H1 (cell line): ENCODE data around the gene TMED5.

Experiments used
- ATF3 ChIP-seq: IDR thresholded peaks from 2 replicates; pipeline ENCODE4 v1.6.1; 2011; ENCODE audit warnings: low read depth, mild to moderate bottlenecking, low read length; ENCODE audit not compliant: insufficient read depth
- BRCA1 ChIP-seq: IDR thresholded peaks from 2 replicates; pipeline ENCODE4 v1.6.1; 2012; ENCODE audit warnings: low read depth, low read length, improper control_type of control experiment
- CBX8 ChIP-seq: fragments of 300-800, 300-1000 bp; sonication (generic); IDR thresholded peaks from 2 replicates; pipeline ENCODE4 v1.7.1; 2016; ENCODE audit warnings: low read depth, low read length, borderline replicate concordance
- CTCF ChIP-seq, 3 experiments: IDR thresholded peaks; 1 replicate in 2 of 3; 2 replicates in 1 of 3; pipeline versions ENCODE4 v1.5.1 to v1.6.1; 2011; ENCODE audit warnings: low read length in 3 of 3, mild to moderate bottlenecking in 3 of 3, inconsistent platforms in 2 of 3, low read depth in 1 of 3, moderate library complexity in 1 of 3; ENCODE audit not compliant: insufficient read depth in 1 of 3; ENCODE audit errors: control extremely low read depth in 1 of 3
- EZH2 ChIP-seq: fragments of 200-600 bp; sonication (generic); IDR thresholded peaks from 2 replicates; pipeline ENCODE4 v1.7.1; 2012; ENCODE audit warnings: low read depth, mild to moderate bottlenecking, moderate library complexity, low read length, inconsistent platforms; ENCODE audit not compliant: severe bottlenecking
- GABPA ChIP-seq: IDR thresholded peaks from 2 replicates; pipeline ENCODE4 v1.6.1; 2011; ENCODE audit warnings: mild to moderate bottlenecking, low read length, moderate library complexity, borderline replicate concordance; ENCODE audit not compliant: insufficient read depth
- HDAC6 ChIP-seq: IDR thresholded peaks from one replicate; pipeline ENCODE4 v1.7.1; 2012; ENCODE audit warnings: low read depth, mild to moderate bottlenecking, inconsistent platforms, low read length, moderate library complexity
- POLR2A ChIP-seq, 2 experiments: IDR thresholded peaks; 1 replicate in 1 of 2; 2 replicates in 1 of 2; pipeline ENCODE4 v1.6.1; 2011; ENCODE audit warnings: low read depth in 2 of 2, low read length in 2 of 2, mild to moderate bottlenecking in 2 of 2; ENCODE audit errors: control extremely low read depth in 1 of 2
- SP1 ChIP-seq: IDR thresholded peaks from 2 replicates; pipeline ENCODE4 v1.6.1; 2011; ENCODE audit warnings: low read depth, low read length
- TAF1 ChIP-seq: IDR thresholded peaks from 2 replicates; pipeline ENCODE4 v1.6.1; 2011; ENCODE audit warnings: mild to moderate bottlenecking, low read depth, low read length
- USF2 ChIP-seq: IDR thresholded peaks from 2 replicates; pipeline ENCODE4 v1.6.1; 2011; ENCODE audit warnings: low read length, improper control_type of control experiment

GRCh38 chr1:93205892-93206566 lies 25.8 kb upstream of the TMED5 start:
- TF ChIP-seq CBX8 (no peak), HDAC6 (no peak), EZH2 (no peak), GABPA (no peak), CTCF (IDR thresholded peaks at IDR 0.05; ENCODE audit: control extremely low read depth in 1 of 3, insufficient read depth in 1 of 3, low read depth in 1 of 3, low read length in 3 of 3) (no peak), USF2 (no peak), BRCA1 (no peak), POLR2A (IDR thresholded peaks at IDR 0.05; ENCODE audit: control extremely low read depth in 1 of 2, low read depth in 2 of 2, low read length in 2 of 2) (no peak), ATF3 (no peak), SP1 (no peak), TAF1 (no peak)
